HG03025 (cell line): Measurements from ENCODE around the gene ADCY6.

Experiments
- ATAC-seq: cut with Tn5 transposase; IDR thresholded peaks from one replicate; pipeline ENCODE4 v1.9.1; 2021; ENCODE audit warnings: mild to moderate bottlenecking, moderate library complexity; ENCODE audit not compliant: unreplicated experiment, low FRiP score

ADCY6 gene

GRCh38 chr12:48816143-48816854, 27.4 kb upstream of the ADCY6 start:
- no peak for ATAC-seq

- peak; percentile 34 for ATAC-seq
Observed at GRCh38 chr12:48815126-48816110, 26.5 kb upstream of the ADCY6 start.

DNA sequence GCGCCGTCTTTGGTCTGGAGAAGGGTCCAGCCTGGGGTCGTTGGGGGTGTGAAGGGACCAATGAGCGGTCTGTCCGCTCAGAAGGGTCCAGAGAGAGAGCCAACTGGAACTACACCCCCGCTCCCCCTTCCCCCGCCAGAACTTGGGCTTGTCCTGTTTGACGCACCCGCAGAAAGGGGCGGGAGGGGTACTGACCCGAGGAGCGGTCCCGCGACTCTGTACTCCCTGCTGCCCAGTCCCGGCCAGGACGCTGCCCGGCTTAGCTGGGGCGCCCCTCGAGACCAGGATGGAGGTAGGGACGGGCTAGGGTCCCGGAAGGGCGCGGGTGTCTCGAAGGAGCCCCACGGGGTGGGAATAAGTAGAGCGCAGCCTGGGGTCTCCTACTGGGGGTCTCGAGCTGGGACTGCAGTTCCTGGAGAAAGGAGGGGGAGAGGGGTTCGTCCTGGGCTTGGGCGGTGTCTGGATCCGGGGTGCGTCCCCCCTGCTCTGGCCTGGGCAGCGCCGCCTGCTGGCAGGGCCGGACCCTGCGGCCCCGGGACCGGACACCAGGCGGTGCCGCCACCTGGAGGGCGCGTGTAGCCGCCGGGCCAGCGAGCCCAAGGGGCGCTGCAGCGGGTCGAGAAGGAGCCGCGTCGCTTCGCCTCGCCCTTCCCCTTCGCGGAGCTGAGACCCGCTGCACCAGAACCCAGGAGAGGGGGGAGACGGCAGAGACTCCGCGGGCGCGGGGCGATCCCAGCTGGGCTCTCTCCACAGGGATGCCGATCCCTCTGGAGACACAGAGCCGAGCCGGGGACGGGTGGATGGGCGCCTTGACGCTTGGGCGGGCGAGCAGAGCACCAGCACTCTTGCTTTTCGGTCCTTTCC, 25.6 kb upstream of the ADCY6 start:
- ATAC-seq: peak; percentile 55

GRCh38 chr12:48813465-48814261, 24.8 kb upstream of the ADCY6 start:
- ATAC-seq: no peak

DNA sequence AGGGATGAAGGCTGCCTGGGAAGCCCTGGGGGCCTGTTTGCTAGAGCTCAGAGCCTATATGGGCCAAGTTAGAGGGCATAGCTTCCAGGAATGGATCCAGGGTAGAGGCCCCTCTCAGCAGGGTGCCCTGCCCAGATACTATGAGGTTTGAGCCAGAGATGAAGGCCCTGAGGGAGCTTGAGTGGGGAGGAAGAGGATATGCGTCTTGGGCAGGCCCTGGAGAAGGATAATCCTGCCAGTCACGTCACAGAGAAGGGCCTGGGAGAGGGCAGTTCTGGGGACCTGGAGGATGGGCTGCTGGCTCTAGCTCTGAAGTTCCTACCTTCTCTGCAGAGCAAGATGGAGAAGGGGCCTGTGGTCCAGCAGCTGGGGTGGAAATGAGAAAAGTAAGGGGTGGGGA, 23.5 kb upstream of the ADCY6 start:
- no peak for ATAC-seq

GRCh38 chr12:48811437-48812090, 22.7 kb upstream of the ADCY6 start:
- ATAC-seq: no peak

DNA sequence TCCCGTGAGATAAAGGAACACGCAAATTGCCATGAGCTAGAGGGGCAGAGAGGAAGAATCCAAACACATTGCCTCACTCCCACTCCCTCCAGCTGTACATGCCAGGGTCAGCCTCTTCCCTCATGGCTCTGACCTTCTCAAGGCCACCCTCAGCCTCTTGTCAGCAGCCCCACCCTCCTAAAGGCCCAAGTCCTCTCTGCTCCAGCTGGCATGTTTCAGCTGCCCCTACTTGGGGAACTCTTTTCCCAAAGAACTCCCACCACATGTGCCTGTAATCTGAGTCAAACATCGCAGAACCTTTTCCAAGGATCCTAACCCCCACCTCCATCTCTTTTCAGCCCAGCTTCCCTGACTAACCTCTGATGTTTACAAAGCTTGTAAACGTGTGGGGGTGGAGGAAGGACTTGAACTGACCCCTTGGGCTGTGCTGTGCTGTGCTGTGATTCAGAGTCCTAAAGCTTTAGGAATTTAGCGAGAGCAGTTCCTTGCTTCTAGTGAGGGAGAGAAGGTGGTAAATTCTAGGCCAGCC, 22.1 kb upstream of the ADCY6 start:
- ATAC-seq: no peak

GRCh38 chr12:48807981-48808380, 19.1 kb upstream of the ADCY6 start:
- ATAC-seq: no peak

DNA sequence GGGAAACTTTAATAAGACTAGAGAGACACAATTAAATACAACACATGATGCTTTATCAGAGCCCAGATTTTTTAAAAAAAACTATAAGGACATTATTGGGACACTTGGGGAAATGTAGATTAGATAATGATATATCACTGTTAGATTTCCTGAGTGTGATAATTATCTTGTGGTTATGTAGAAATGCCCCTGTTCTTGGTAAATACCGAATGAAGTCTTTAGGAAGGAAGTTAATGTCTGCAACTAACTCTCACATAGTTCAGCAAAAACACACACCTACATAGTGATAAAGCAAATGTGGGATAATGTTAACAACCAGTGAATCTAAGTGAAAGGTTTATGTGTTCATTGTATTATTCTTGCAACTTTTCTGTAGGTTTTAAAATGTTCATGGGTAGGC, 14.8 kb upstream of the ADCY6 start:
- no peak for ATAC-seq

DNA sequence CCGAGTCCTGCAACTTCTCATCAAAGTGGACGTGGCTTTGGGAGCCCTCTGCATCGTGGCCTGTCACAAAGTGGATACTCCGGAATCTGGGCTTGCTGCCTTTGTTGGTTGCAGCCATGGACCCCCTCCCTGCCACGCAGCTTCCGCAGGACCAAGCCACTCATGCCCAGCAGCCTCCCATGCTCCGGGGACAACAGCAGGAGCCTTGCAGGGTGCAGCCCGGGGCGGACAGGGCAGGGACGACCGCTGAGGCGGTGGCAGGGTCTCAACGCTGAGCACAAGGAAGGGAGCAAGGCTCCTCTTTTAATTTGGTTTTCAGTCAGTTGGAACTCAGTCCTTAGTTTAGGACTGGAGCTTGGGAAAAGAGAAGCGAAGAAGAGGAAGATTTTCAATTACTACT, 12.1 kb upstream of the ADCY6 start:
- no peak for ATAC-seq

DNA sequence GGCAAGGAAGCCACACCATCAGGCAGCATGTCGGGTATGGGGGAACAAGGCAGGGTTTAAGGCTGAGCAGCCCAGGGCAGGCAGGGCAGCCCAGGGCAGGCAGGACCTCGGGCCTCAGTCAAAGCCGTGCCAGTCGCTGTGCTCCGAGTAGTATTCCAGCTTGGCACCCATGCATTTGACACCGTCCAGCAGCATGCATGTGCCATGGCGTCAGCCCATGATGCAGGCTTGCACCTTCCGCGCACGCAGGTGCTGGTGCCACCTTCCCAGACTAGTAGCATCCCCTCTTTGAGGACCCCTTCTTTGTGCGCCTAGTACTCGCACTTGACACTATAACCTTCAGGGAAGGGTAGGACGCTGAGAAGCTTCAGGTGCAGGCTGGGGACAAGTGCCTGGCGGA, 11.6 kb upstream of the ADCY6 start:
- no peak for ATAC-seq

DNA sequence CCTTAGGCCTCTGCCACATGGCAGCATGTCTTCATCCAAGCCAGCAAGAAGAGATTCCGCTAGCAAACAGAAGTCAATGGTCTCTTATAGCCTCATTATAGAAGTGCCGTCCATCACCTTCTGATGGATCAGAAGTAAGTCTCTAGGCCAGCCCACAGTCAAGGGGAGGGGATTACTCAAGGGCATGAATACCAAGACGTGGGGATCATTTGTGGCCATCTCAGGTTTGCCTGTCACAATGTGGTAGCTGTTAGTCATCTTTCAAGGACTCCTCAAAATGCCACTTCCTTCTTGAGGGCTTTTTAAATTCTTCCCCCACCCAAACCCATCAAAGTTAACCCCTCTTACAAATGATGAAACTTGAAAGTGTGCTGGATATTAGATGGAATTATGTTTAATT, 8.1 kb upstream of the ADCY6 start:
- no peak for ATAC-seq

- ATAC-seq: no peak
Observed at GRCh38 chr12:48795550-48796455, 6.9 kb upstream of the ADCY6 start.

- ATAC-seq: no peak
Observed at GRCh38 chr12:48794870-48795269, 6.0 kb upstream of the ADCY6 start.

GRCh38 chr12:48793696-48794095, 4.8 kb upstream of the ADCY6 start:
- ATAC-seq: no peak

DNA sequence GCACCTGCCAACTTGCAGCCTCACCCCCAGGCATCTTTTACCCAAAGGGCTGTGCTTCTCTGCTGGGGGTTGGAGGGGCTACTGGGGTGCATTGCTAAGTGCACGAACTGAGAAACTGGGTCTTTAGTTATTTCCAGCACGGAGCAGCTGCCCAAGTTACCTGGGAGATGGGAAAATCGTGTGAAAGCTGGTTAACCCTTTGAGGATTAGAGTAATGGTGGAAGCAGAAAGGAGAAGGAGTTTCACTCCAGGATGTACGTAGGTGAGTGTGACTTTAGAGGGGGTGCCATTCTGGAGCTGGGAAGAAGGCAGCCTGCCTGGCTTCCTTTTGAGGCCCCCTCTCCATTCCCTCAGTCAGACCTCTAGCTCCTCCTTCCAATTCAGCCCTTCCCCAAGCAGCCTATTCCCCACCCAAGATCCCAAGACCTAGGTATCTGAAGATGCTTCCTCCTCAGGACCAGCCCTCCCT, 1.0 kb upstream of the ADCY6 start:
- no peak for ATAC-seq

DNA sequence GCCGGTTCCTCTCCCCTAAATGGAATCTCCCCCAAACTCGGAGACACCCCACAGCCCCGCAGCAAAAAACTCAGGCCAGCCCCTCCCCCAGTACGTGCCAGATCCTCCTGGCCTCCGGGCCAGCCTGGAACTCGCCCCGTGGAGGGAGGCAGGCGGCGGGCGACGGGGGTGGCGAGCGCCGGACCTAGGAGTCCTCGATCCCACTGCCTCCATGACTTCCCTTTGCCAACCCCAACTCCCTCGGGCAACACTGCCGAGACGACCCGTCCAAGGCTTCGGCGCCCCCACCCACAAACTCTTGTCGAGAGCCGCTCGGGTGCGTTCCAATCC, 400 bp downstream of the ADCY6 start:
- no peak for ATAC-seq

DNA sequence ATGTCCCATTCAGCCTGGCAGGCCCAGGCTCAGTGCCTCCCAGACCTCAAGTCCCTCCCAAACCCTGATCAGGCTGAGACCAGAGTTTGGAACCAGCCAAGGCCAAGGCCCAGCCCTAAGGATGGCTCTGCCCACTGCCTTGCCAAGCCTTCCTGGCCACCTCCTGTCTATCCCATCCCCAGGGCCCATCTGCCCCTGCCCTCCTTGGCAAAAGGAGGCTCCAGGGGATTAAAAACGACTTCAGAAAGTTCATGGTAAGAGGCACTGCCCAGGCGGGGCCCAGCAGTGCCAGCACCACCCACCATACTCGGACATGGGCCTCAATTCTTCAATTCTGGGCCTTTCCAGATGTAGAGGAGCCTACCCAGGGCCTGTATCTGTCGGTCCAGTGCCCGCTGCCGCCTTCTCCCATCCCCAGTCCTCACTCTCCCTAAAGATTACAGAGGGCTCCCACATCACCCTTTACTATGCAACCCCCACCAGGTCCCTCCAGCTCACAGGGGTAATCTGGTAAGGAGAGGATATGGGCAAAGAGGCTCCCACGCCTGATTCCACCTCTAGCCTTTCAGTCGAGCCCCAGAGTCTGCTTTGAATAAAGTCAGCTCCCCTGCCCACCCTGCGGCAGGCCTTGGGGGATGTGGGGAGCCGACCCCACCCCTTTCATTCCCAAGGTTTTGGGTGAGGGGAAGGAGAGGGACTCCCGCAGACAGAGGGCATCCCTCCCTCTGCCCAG, 932 bp downstream of the ADCY6 start:
- ATAC-seq: no peak
